ENCODE results near the gene PNN. TPM values are rescaled to one million over a fixed set of nuclear protein-coding genes. Genes with fewer than 3 reads are reported as not detected.

The PNN gene
- total and polyA plus RNA-seq, 9 of the 15 experiments (the other 6 are each of a cell fraction or from before 2014, with no cell fraction given), result 30.2 to 188 (median 69.7) TPM

DNA sequence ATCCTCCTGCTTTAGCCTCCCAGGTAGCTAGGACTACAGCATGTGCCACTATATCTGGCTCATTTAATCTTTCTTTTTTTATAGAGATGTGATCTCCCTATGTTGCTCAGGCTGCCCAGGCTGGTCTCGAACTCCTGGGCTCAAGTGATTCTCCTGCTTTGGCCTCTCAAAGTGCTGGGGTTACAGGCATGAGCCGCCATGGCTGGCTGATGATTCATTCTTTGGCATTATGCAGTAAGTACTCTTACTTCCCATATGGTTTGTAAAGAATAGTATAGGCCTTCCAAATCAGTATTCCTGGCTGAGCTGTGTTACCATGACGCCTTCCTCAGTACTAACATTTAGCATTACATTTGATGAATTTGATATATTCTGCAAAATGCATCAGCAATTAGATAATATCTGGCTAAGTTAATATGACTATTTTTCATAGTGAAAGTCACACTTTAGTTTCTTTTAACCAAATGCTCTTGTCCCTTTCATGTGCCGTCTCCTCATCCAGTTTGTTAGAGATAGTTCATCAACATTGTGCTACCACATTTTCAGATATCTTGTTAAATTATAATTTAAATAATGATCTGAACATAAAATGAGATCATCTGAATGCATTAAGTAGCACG, 55.5 kb downstream of the PNN start:
- H3K9me1 ChIP-seq (ENCODE audit: control insufficient read depth, insufficient read depth, low read length), result no peaks in the 10 kb centered on the region
- POLR2A ChIA-PET, result no interaction called here
- DNase-seq (ENCODE audit: extremely low read depth in 1 of 4, low spot score in 3 of 4), result peak in 1 of 4 experiments; percentile 19
- H4K20me1 ChIP-seq (replicated peaks; ENCODE audit: control insufficient read depth, insufficient read depth, low read length), result no peaks in the 10 kb centered on the region
- H3K36me3 ChIP-seq (ENCODE audit: control insufficient read depth, insufficient read depth, low read length), result no peaks in the 10 kb centered on the region
- BruUV-seq (replicated peaks), result no TSS peak
- no peak for ATAC-seq
- FAIRE-seq, result no peak
- TF ChIP-seq ZEB2 (IDR thresholded peaks at IDR 0.05) (no peak), ETV6 (IDR thresholded peaks at IDR 0.05; ENCODE audit: borderline replicate concordance in 1 of 2, low read depth in 2 of 2, low read length in 1 of 2) (no peak), ETV6 (CRISPR knock-in tag; IDR thresholded peaks at IDR 0.05; ENCODE audit: borderline replicate concordance) (no peak), ZNF830 (CRISPR knock-in tag; IDR thresholded peaks at IDR 0.05) (no peak), ZFX (CRISPR knock-in tag; IDR thresholded peaks at IDR 0.05) (no peak), NFXL1 (CRISPR knock-in tag; IDR thresholded peaks at IDR 0.05) (no peak)
- TF ChIP-seq, protein P1, sequence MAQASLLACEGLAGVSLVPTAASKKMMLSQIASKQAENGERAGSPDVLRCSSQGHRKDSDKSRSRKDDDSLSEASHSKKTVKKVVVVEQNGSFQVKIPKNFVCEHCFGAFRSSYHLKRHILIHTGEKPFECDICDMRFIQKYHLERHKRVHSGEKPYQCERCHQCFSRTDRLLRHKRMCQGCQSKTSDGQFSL (CRISPR knock-in tag; IDR thresholded peaks at IDR 0.05), result no peak
- TF ChIP-seq, protein P1 (tag; IDR thresholded peaks at IDR 0.05), result no peak
- in situ Hi-C loops (cut with MboI) (no loop called here), intact Hi-C loops (cut with micrococcal nuclease) (loop anchor here (1.0 to 2.0 kb wide), 4 partner anchors 124 to 239 kb away; no protein-coding TSS in a partner anchor)
- WGBS (ENCODE audit: insufficient coverage, low coverage, missing lambda C conversion rate), result 63% methylated on average over 4 of the region's 5 CpGs
- no peaks in the 10 kb centered on the region for H3K27me3 ChIP-seq (ENCODE audit: control insufficient read depth in 2 of 2, insufficient read depth in 2 of 2, low read length in 2 of 2)
- H2AFZ ChIP-seq (ENCODE audit: low read depth, low read length), result 0 out of 2 replicates have a peak overlapping the region, but pooled peaks have one; percentile 55
- H3K9me3 ChIP-seq (replicated peaks; ENCODE audit: control insufficient read depth, insufficient read depth, low read depth, low read length), result no peaks in the 10 kb centered on the region
- no peak overlapping the region for H3K4me3 ChIP-seq
- peaks cover 0 to 20% of the 10 kb centered on the region in 2 experiments; a peak in 3 of 5 replicates for H3K4me1 ChIP-seq (replicated peaks in 1 of 2; ENCODE audit: control insufficient read depth in 2 of 2, insufficient read depth in 2 of 2, low read length in 2 of 2)
- H3K4me2 ChIP-seq (ENCODE audit: insufficient read depth, low read length), result no peak overlapping the region
- no peak overlapping the region for H3K9ac ChIP-seq (ENCODE audit: insufficient read depth in 1 of 2, low read depth in 2 of 2, low read length in 2 of 2)
- CTCF ChIA-PET (ENCODE audit: low intra/inter-chr PET ratio), result no interaction called here
- H3K27ac ChIP-seq (ENCODE audit: extremely low read depth, low read depth, low read length), result no peak overlapping the region
- H3K79me2 ChIP-seq (ENCODE audit: control insufficient read depth, insufficient read depth, low read length), result no peaks in the 10 kb centered on the region

Data from K562 (cell line).